ENCODE results near the gene IMMP2L.

The IMMP2L gene

GRCh38 chr7:110813986-110814385 lies 748.3 kb downstream of the IMMP2L start:
- DNase-seq (ENCODE audit: low read depth), result no peak

GRCh38 chr7:110809832-110810231 lies 752.5 kb downstream of the IMMP2L start:
- DNase-seq (ENCODE audit: low read depth), result no peak
- no peak for TF ChIP-seq CTCF (conservative IDR thresholded peaks at IDR 0.05; ENCODE audit: low read depth, low read length)
- no peak overlapping the region for H3K4me3 ChIP-seq (ENCODE audit: low read length)

More at GRCh38 chr7:110813986-110814385, 748.3 kb downstream of the IMMP2L start:
- no peak for TF ChIP-seq CTCF (conservative IDR thresholded peaks at IDR 0.05; ENCODE audit: low read depth, low read length)
- H3K4me3 ChIP-seq (ENCODE audit: low read length), result no peak overlapping the region

GRCh38 chr7:110808361-110808760 lies 753.9 kb downstream of the IMMP2L start:
- no peak for DNase-seq (ENCODE audit: low read depth)
- H3K4me3 ChIP-seq (ENCODE audit: low read length), result no peak overlapping the region
- TF ChIP-seq CTCF (conservative IDR thresholded peaks at IDR 0.05; ENCODE audit: low read depth, low read length), result no peak

GRCh38 chr7:110804501-110804900 lies 757.8 kb downstream of the IMMP2L start:
- TF ChIP-seq CTCF (conservative IDR thresholded peaks at IDR 0.05; ENCODE audit: low read depth, low read length), result no peak
- H3K4me3 ChIP-seq (ENCODE audit: low read length), result no peak overlapping the region
- DNase-seq (ENCODE audit: low read depth), result no peak

GRCh38 chr7:110803602-110804143 lies 758.6 kb downstream of the IMMP2L start:
- DNase-seq (ENCODE audit: low read depth), result no peak
- H3K4me3 ChIP-seq (ENCODE audit: low read length), result no peak overlapping the region
- no peak for TF ChIP-seq CTCF (conservative IDR thresholded peaks at IDR 0.05; ENCODE audit: low read depth, low read length)

GRCh38 chr7:110801502-110801901 lies 760.8 kb downstream of the IMMP2L start:
- no peak for DNase-seq (ENCODE audit: low read depth)
- TF ChIP-seq CTCF (conservative IDR thresholded peaks at IDR 0.05; ENCODE audit: low read depth, low read length), result no peak
- no peak overlapping the region for H3K4me3 ChIP-seq (ENCODE audit: low read length)

- no peak for DNase-seq (ENCODE audit: low read depth)
- no peak for TF ChIP-seq CTCF (conservative IDR thresholded peaks at IDR 0.05; ENCODE audit: low read depth, low read length)
- no peak overlapping the region for H3K4me3 ChIP-seq (ENCODE audit: low read length)
Observed at GRCh38 chr7:110800984-110801383, 761.3 kb downstream of the IMMP2L start.

Measured in retinal pigment epithelial cell (primary cell).